Parathyroid adenoma (tissue), 2 donors: ENCODE results near the gene ROPN1L.

Experiments used
- H2AFZ ChIP-seq: fragments of 300-600 bp; sonication (generic); one replicate; pipeline ENCODE4 v1.7.0; 2017; ENCODE audit warnings: antibody characterized with exemption, mild to moderate bottlenecking
- H3K27ac ChIP-seq: fragments of 300-600 bp; sonication (generic); one replicate; pipeline ENCODE4 v1.7.0; 2017
- H3K27me3 ChIP-seq: fragments of 300-600 bp; sonication (generic); one replicate; pipeline ENCODE4 v1.7.0; 2017; ENCODE audit warnings: low read length; ENCODE audit not compliant: control insufficient read depth, insufficient read depth
- H3K36me3 ChIP-seq: fragments of 300-600 bp; sonication (generic); one replicate; pipeline ENCODE4 v1.7.0; 2017; ENCODE audit warnings: low read length; ENCODE audit not compliant: control insufficient read depth, insufficient read depth
- H3K4me1 ChIP-seq: fragments of 300-600 bp; sonication (generic); one replicate; pipeline ENCODE4 v1.7.0; 2017; ENCODE audit warnings: control low read depth
- H3K4me2 ChIP-seq: fragments of 300-600 bp; sonication (generic); one replicate; pipeline ENCODE4 v1.7.0; 2017; ENCODE audit warnings: low read length
- H3K4me3 ChIP-seq: fragments of 300-600 bp; sonication (generic); one replicate; pipeline ENCODE4 v1.7.0; 2017; ENCODE audit warnings: low read depth, low read length
- H3K79me2 ChIP-seq: fragments of 300-600 bp; sonication (generic); one replicate; pipeline ENCODE4 v1.7.0; 2017; ENCODE audit warnings: control low read depth
- H3K9ac ChIP-seq: fragments of 300-600 bp; sonication (generic); one replicate; pipeline ENCODE4 v1.7.0; 2017; ENCODE audit warnings: mild to moderate bottlenecking
- H3K9me3 ChIP-seq: fragments of 300-600 bp; sonication (generic); one replicate; pipeline ENCODE4 v1.7.0; 2017; ENCODE audit warnings: low read length; ENCODE audit not compliant: control insufficient read depth
- CTCF ChIP-seq: fragments of 300-600 bp; sonication (generic); IDR thresholded peaks from one replicate; pipeline ENCODE4 v1.7.0; 2017; ENCODE audit warnings: antibody characterized with exemption, mild to moderate bottlenecking
- donor health status: primary hyperparathyroidism.

ROPN1L gene

GRCh38 chr5:10420468-10420867 lies 21.2 kb upstream of the ROPN1L start:
- Histone ChIP-seq H3K9me3 (no peaks in the 10 kb centered on the region), H3K27me3 (no peaks in the 10 kb centered on the region), H3K79me2 (peaks cover 3% of the 10 kb centered on the region), H3K27ac (no peak overlapping the region), H3K4me1 (no peaks in the 10 kb centered on the region), H3K9ac (no peak overlapping the region), H3K36me3 (no peaks in the 10 kb centered on the region), H3K4me2 (no peak overlapping the region), H2AFZ (no peak overlapping the region), H3K4me3 (no peak overlapping the region)
- no peak for TF ChIP-seq CTCF

- H3K9me3 ChIP-seq = no peaks in the 10 kb centered on the region
- H3K4me3 ChIP-seq = no peak overlapping the region
- no peak overlapping the region for H3K4me2 ChIP-seq
- H3K9ac ChIP-seq = no peak overlapping the region
- no peaks in the 10 kb centered on the region for H3K36me3 ChIP-seq
- no peak overlapping the region for H2AFZ ChIP-seq
- H3K27ac ChIP-seq = no peak overlapping the region
- no peak for TF ChIP-seq CTCF
- no peaks in the 10 kb centered on the region for H3K27me3 ChIP-seq
- peaks cover 3% of the 10 kb centered on the region for H3K79me2 ChIP-seq
- H3K4me1 ChIP-seq = no peaks in the 10 kb centered on the region
Measured at GRCh38 chr5:10420932-10421331, 20.7 kb upstream of the ROPN1L start.

- no peak overlapping the region for H3K4me2 ChIP-seq
- H3K4me3 ChIP-seq = no peak overlapping the region
- no peaks in the 10 kb centered on the region for H3K27me3 ChIP-seq
- no peaks in the 10 kb centered on the region for H3K36me3 ChIP-seq
- H3K4me1 ChIP-seq = no peaks in the 10 kb centered on the region
- no peak overlapping the region for H3K27ac ChIP-seq
- H3K9me3 ChIP-seq = no peaks in the 10 kb centered on the region
- no peaks in the 10 kb centered on the region for H3K79me2 ChIP-seq
- no peak overlapping the region for H2AFZ ChIP-seq
- H3K9ac ChIP-seq = no peak overlapping the region
- TF ChIP-seq CTCF = no peak
Measured at GRCh38 chr5:10421896-10422691, 19.6 kb upstream of the ROPN1L start.

GRCh38 chr5:10423022-10423421 lies 18.7 kb upstream of the ROPN1L start:
- Histone ChIP-seq H3K27me3 (no peaks in the 10 kb centered on the region), H3K4me2 (no peak overlapping the region), H3K4me1 (no peaks in the 10 kb centered on the region), H3K79me2 (no peaks in the 10 kb centered on the region), H3K9me3 (no peaks in the 10 kb centered on the region), H3K27ac (no peak overlapping the region), H3K36me3 (no peaks in the 10 kb centered on the region), H3K9ac (no peak overlapping the region), H2AFZ (no peak overlapping the region), H3K4me3 (no peak overlapping the region)
- no peak for TF ChIP-seq CTCF
